ENCODE data around the gene TMEM170B. TPM values are rescaled to one million over a fixed set of nuclear protein-coding genes. Genes with fewer than 3 reads are reported as not detected.

Gene TMEM170B
- total and polyA plus RNA-seq, 9 of the 15 experiments (the other 6 are each of a cell fraction or from before 2014, with no cell fraction given): 0.03 to 0.11 (median 0.07) TPM

DNA sequence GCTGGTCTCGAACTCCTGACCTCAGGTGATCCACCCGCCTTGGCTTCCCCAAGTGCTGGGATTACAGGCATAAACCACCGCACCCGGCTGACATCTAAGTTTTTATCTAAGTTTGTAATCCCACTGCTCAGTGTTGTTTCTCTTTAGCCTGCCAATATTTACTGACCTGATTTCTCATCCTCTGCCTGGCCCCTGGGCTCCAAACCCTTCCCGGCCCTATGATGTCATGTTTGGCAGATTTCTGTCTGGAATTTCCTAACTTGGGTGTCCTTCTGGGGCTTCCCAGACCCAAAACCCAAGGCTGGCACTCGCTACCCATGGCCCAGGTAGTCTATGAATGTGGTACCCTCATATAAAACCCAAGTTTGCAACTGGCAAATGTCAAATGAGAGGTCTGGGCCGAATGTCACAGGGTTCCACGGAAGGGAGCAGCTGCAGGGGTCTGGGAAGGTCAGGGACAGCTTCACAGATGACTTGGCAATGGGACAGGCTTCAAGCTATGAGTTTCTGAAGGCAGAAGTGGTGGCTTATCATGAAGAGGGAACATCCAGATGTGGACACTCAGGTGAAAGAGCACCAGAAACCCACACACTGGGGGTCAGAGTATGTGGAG, 54.9 kb downstream of the TMEM170B start:
- peaks cover 19 to 28% of the 10 kb centered on the region in 2 experiments; a peak in 4 of 5 replicates for H3K27me3 ChIP-seq (ENCODE audit: control insufficient read depth in 2 of 2, insufficient read depth in 2 of 2, low read length in 2 of 2)
- ATAC-seq (no peak), FAIRE-seq (no peak), DNase-seq (ENCODE audit: extremely low read depth in 1 of 4, low spot score in 3 of 4) (no peak)
- no peaks in the 10 kb centered on the region for H3K36me3 ChIP-seq (ENCODE audit: control insufficient read depth, insufficient read depth, low read length)
- no peak overlapping the region for H3K4me2 ChIP-seq (ENCODE audit: insufficient read depth, low read length)
- BruUV-seq (replicated peaks): no TSS peak
- no peak for TF ChIP-seq NR4A1 (CRISPR knock-in tag; IDR thresholded peaks at IDR 0.05)
- TF ChIP-seq NR4A1 (tag; IDR thresholded peaks at IDR 0.05): no peak
- TF ChIP-seq TAL1 (IDR thresholded peaks at IDR 0.05): no peak
- TF ChIP-seq ETV6 (IDR thresholded peaks at IDR 0.05; ENCODE audit: borderline replicate concordance in 1 of 2, low read depth in 2 of 2, low read length in 1 of 2): no peak
- no peak for TF ChIP-seq ETV6 (CRISPR knock-in tag; IDR thresholded peaks at IDR 0.05; ENCODE audit: borderline replicate concordance)
- no peak for TF ChIP-seq CBX8 (IDR thresholded peaks at IDR 0.05; ENCODE audit: borderline replicate concordance, extremely low read depth, low read depth, low read length, poor library complexity, severe bottlenecking)
- TF ChIP-seq SAP30 (IDR thresholded peaks at IDR 0.05; ENCODE audit: borderline replicate concordance, insufficient read depth, low read depth, low read length, poor library complexity, severe bottlenecking): no peak
- no peak for TF ChIP-seq RBM39 (optimal IDR thresholded peaks at IDR 0.05; ENCODE audit: low read depth, low read length)
- TF ChIP-seq SRSF7 (optimal IDR thresholded peaks at IDR 0.05; ENCODE audit: low read depth, low read length): no peak
- no peak for TF ChIP-seq CEBPG (CRISPR knock-in tag; IDR thresholded peaks at IDR 0.05)
- no peak for TF ChIP-seq CEBPG (tag; conservative IDR thresholded peaks at IDR 0.05 in 1 of 2, IDR thresholded peaks at IDR 0.05 in 1 of 2)
- no peak for TF ChIP-seq CCNT2 (IDR thresholded peaks at IDR 0.05; ENCODE audit: borderline replicate concordance, extremely low read depth, insufficient read length, low read depth, low read length)
- H4K20me1 ChIP-seq (replicated peaks; ENCODE audit: control insufficient read depth, insufficient read depth, low read length): no peaks in the 10 kb centered on the region
- H3K4me3 ChIP-seq: no peak overlapping the region
- no peak overlapping the region for H3K27ac ChIP-seq (ENCODE audit: extremely low read depth, low read depth, low read length)
- intact Hi-C loops (cut with micrococcal nuclease) (no loop called here), in situ Hi-C loops (cut with MboI) (no loop called here)
- no peaks in the 10 kb centered on the region for H3K9me3 ChIP-seq (replicated peaks; ENCODE audit: control insufficient read depth, insufficient read depth, low read depth, low read length)
- peaks cover 0 to 4% of the 10 kb centered on the region in 2 experiments; a peak in 1 of 5 replicates for H3K4me1 ChIP-seq (replicated peaks in 1 of 2; ENCODE audit: control insufficient read depth in 2 of 2, insufficient read depth in 2 of 2, low read length in 2 of 2)
- H2AFZ ChIP-seq (ENCODE audit: low read depth, low read length): no peak overlapping the region
- WGBS (ENCODE audit: insufficient coverage, low coverage, missing lambda C conversion rate): 2% methylated on average over 8 of the region's 8 CpGs
- CTCF ChIA-PET (ENCODE audit: low intra/inter-chr PET ratio): no interaction called here
- no peaks in the 10 kb centered on the region for H3K79me2 ChIP-seq (ENCODE audit: control insufficient read depth, insufficient read depth, low read length)
- POLR2A ChIA-PET: interaction anchor here (1.0 kb wide), 1 partner anchor 438 kb away, joined by 3 read pairs; no protein-coding TSS in a partner anchor
- H3K9ac ChIP-seq (ENCODE audit: insufficient read depth in 1 of 2, low read depth in 2 of 2, low read length in 2 of 2): no peak overlapping the region
- no peaks in the 10 kb centered on the region for H3K9me1 ChIP-seq (ENCODE audit: control insufficient read depth, insufficient read depth, low read length)

Data from K562 (cell line).